AG10803 (cell line): ENCODE results near the gene RAB31.

ENCODE experiments used
- DNase-seq: peaks from one replicate; pipeline ENCODE4 v3.0.0; 2010; ENCODE audit warnings: low read depth
- H3K4me3 ChIP-seq: 2 replicates; pipeline ENCODE4 v1.5.1; 2011; ENCODE audit warnings: mild to moderate bottlenecking, low read length, control low read depth
- CTCF ChIP-seq: conservative IDR thresholded peaks from 2 replicates; pipeline ENCODE4 v1.5.1; 2011; ENCODE audit warnings: mild to moderate bottlenecking, low read length, control low read depth, inconsistent platforms

RAB31 gene

GRCh38 chr18:9802175-9803062 lies 94.3 kb downstream of the RAB31 start:
- no peak for TF ChIP-seq CTCF
- DNase-seq, result no peak

GRCh38 chr18:9803063-9803697 lies 95.1 kb downstream of the RAB31 start:
- peak; percentile 29 for DNase-seq
- H3K4me3 ChIP-seq, result no peak overlapping the region
- no peak for TF ChIP-seq CTCF

More at GRCh38 chr18:9802175-9803062, 94.3 kb downstream of the RAB31 start:
- H3K4me3 ChIP-seq, result no peak overlapping the region

- no peak overlapping the region for H3K4me3 ChIP-seq
- TF ChIP-seq CTCF, result no peak
- no peak for DNase-seq
Observed at GRCh38 chr18:9803698-9804516, 95.8 kb downstream of the RAB31 start.

- H3K4me3 ChIP-seq, result no peak overlapping the region
- DNase-seq, result no peak
Observed at GRCh38 chr18:9804517-9805104, 96.5 kb downstream of the RAB31 start.

GRCh38 chr18:9806905-9807304 lies 98.8 kb downstream of the RAB31 start:
- no peak for TF ChIP-seq CTCF
- H3K4me3 ChIP-seq, result no peak overlapping the region
- no peak for DNase-seq

More at GRCh38 chr18:9804517-9805104, 96.5 kb downstream of the RAB31 start:
- no peak for TF ChIP-seq CTCF

GRCh38 chr18:9808295-9809241 lies 100.5 kb downstream of the RAB31 start:
- no peak for TF ChIP-seq CTCF
- H3K4me3 ChIP-seq, result peak overlapping the region; percentile 11; the same call in 1 of the 2 replicates
- peak; percentile 66 for DNase-seq
